HUDEP-2 (cell line): ENCODE data around the gene KDM4C.

Experiments used
- DNase-seq, 76 experiments: peaks; one replicate each; lab custom pipeline; 2025; ENCODE audit not compliant: unreplicated experiment in 76 of 76; lab: John Stamatoyannopoulos, UW

Gene KDM4C

GRCh38 chr9:6897898-6898302, 140.1 kb downstream of the KDM4C start:
- no peak for DNase-seq

- no peak for DNase-seq
These were observed 141.5 kb downstream of the KDM4C start for GRCh38 chr9:6899274-6899673.

- DNase-seq, result no peak
These were observed 142.7 kb downstream of the KDM4C start for GRCh38 chr9:6900440-6900883.

- DNase-seq, result peak in 17 of 76 experiments; percentile 5 to 58 (median 26)
These were observed 143.4 kb downstream of the KDM4C start for GRCh38 chr9:6901180-6901579.

- no peak for DNase-seq
These were observed 144.7 kb downstream of the KDM4C start for GRCh38 chr9:6902423-6902822.

- DNase-seq, result no peak
These were observed 146.6 kb downstream of the KDM4C start for GRCh38 chr9:6904371-6904770.

- DNase-seq, result no peak
These were observed 148.1 kb downstream of the KDM4C start for GRCh38 chr9:6905850-6906375.

- DNase-seq, result peak in 18 of 76 experiments; percentile 9 to 42 (median 19)
These were observed 150.1 kb downstream of the KDM4C start for GRCh38 chr9:6907772-6908381.

- no peak for DNase-seq
These were observed 151.4 kb downstream of the KDM4C start for GRCh38 chr9:6909181-6909580.

GRCh38 chr9:6910032-6910431, 152.3 kb downstream of the KDM4C start:
- peak in 10 of 76 experiments; percentile 11 to 34 (median 24) for DNase-seq

GRCh38 chr9:6910497-6910896, 152.7 kb downstream of the KDM4C start:
- no peak for DNase-seq

- DNase-seq, result no peak
These were observed 154.3 kb downstream of the KDM4C start for GRCh38 chr9:6911901-6912638.

- DNase-seq, result no peak
These were observed 157.9 kb downstream of the KDM4C start for GRCh38 chr9:6915635-6916034.

- DNase-seq, result no peak
These were observed 159.4 kb downstream of the KDM4C start for GRCh38 chr9:6917162-6917561.

GRCh38 chr9:6920041-6920440, 162.3 kb downstream of the KDM4C start:
- no peak for DNase-seq

GRCh38 chr9:6921315-6921714, 163.5 kb downstream of the KDM4C start:
- no peak for DNase-seq

GRCh38 chr9:6922124-6922676, 164.4 kb downstream of the KDM4C start:
- no peak for DNase-seq

GRCh38 chr9:6922680-6923079, 164.9 kb downstream of the KDM4C start:
- DNase-seq, result no peak

GRCh38 chr9:6923086-6923485, 165.3 kb downstream of the KDM4C start:
- DNase-seq, result no peak

- no peak for DNase-seq
These were observed 166.4 kb downstream of the KDM4C start for GRCh38 chr9:6924149-6924548.

- no peak for DNase-seq
These were observed 167.3 kb downstream of the KDM4C start for GRCh38 chr9:6924988-6925563.
